OCI-M1 (cell line): ENCODE results near the gene LRIG1.

Experiments used
- DNase-seq: peaks from one replicate; lab custom pipeline; 2025; lab: John Stamatoyannopoulos, UW

The LRIG1 gene

DNA sequence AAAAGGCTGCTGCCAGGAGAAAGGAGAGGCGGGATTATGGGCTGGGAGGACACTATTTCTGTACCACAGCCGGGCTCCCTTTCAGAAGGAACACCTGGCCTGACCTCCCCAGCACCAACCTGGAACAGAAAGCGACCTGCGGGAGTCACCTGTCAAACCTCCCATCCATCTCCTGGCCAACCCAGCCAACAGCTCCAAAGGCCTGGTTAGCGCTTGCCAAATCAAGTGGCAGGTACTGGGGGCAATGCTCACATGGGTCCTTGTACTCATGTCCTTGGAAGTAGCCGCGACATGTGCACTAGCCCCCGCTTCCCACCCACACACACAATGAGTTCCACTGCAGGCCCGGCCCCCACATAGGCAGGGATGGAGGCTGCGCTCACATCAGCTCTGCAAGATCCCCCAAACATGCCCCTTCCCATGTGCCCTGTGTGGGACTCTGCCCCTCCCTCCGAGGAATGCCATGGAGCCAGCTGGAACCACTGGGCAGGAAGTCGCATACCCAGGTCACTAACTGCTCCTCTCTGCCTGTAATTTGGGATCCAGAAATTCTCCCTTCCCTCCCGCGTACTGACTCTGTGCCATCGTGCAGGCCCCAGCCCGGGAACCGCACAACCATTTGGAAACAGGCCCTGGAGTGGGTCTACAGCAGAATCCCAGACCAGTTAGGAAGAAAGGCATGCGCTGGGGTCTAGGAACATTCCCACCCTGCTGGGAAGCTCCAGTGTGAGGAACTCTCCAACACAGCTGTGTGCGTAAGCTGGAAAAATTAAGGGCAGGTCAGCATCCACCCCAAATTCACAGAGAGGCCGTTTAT lies 98.9 kb downstream of the LRIG1 start:
- no peak for DNase-seq

DNA sequence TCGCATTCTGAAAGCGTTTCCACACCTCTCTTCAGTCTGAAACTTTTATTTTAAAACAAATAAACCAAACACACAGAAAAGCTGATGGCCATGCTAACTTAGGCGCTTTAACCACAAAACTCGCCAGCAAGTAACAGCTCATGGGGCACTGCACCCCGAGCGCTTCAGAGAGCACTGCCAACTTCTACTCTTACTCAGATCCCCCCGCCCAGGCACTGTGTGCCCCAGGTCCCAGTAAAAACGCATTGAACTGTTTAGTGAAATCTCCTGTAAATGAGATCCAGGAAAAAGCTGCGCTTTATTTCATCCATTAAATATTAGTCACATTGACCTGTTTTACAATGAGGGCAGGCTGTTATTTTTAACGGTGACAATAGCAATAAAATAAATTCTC lies 99.7 kb downstream of the LRIG1 start:
- no peak for DNase-seq

DNA sequence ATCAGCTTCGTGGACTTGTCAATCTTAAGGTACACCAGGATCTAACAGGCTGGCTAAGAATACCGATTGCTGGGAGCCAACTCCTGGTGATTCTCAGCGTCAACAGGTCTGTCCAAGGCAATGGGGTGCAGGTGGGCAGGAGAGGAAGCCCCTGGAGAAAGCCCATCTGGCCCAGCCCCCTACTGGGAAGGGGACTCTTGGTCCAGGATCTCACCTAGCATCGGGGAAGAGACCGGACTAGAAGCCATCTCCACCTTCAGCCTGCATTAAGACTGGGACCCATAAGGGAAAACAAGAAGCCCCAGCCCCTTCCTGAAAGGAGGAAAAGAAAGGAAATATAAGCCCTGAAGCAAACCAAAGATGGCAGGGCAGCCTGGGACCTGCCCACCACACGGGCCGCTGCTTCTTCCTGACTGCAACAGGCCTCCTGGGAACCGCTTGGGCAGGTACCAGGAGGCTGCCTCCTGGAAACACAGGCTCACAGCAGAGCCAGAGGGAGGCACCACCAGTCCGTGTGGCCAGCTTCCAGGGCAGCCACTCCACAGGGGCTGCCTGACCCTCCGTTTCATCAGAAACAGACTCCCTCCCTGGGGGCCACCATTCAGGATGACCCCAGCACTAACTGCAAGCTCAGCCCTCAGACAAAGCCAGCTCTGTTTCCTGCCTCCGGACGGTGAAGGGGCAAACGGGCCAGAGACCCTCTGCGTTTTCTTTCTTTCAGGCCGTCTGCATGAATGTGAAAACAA lies 100.2 kb downstream of the LRIG1 start:
- DNase-seq = no peak

DNA sequence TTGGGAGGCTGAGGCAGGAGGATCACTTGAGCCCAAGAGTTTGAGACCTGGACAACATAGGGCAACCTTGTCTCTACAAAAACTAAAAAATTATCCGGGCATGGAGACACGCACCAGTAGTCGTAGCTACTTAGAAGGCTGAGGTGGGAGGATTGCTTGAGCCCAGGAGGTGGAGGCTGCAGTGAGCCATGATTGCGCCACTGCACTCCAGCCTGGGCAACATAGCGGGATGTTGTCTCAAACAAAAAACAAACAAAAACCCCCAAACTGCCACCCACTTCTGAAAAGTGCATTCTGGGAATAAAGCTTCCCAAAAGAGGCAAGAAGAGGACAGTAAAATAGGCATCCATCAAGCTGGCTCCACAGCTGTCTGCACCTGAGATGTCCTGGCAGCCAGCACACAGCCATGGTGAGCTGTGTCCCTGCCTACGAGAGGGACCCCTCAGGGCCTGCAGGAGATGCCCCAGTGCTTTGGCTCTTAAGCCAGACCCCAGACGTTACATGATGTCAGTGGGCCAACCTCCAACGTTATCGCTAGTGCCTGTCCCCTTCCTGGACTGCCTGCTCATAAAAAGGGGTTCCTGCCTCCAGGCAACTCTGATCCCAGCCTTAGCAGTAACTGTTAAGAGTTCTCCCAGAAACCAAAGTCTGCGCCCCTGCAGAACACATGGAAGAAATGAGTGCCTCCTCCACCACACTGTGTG lies 101.1 kb downstream of the LRIG1 start:
- no peak for DNase-seq

DNA sequence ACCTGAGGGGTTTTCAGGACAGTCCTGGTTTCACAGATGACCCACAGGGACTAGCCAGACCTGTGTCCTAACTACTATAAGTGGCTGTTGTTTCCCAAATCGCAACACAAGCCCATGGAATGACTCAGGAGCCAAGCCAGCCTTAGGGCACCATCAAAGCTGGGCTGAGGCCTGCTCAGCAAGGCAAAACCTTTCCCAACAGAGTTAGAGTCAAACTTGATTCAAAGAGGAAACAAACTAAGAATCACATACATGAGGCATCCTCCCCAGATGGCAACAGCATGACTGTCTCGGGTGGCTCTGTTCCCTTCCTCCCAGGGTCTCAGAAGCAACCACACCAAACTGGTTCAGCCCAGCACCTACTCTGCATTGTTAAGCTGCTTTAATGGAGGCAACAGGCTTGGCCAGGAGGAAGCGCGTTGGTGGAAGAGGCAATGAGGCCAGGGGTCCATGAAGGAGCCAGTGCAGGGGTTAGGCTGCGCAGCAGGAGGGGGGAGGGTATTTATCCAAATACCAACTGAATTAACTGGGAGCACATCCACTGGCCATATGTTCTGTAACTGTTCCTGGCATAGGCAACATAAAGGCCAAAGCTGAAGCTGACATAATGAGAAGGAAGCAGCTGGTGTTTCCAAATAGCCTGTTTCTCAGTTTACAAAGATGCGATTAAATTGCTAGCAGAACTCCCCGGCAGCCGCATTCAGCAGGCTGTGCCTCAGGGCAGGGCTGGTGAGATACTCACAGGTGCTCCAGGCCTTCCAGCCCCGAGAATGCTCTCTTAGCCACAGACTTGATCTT lies 102.4 kb downstream of the LRIG1 start:
- DNase-seq = no peak

DNA sequence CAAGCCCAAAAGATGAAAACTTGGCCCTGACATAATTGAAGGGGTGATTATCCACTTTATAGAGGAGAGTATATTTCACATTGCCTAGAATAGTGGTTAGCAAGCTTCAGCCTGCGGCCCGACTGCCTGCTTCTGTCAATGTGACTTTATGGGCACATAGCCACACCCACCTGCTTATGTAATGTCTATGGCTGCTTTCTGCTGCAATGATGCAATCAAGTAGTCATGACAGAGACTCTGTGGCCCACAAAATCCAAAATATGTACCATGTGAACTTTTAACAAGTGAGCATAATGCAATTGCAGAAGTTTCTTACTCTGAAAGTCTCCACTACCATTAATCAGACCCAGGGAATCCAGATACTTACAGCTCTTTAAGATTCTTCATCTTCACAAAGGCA lies 103.1 kb downstream of the LRIG1 start:
- peak; percentile 40 for DNase-seq

DNA sequence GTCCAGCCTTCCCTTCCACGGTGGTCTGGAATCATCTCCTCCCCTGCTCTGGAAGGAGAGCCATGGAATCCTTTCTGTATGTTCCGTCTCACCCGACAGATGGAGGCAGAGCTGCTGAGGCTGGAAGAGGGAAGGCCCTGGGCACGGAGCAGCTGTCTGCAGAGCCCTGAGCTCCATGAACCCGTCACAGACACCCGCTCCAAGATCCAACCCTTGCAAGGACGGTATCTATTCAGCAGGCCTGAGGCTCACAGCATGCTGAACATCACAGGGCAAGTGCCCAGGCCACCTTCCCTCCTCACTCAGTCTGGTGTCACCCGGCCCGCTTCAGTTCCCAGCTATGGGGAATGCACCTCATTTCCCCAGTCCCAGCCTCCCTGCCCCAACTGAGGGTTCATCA lies 103.9 kb downstream of the LRIG1 start:
- no peak for DNase-seq

DNA sequence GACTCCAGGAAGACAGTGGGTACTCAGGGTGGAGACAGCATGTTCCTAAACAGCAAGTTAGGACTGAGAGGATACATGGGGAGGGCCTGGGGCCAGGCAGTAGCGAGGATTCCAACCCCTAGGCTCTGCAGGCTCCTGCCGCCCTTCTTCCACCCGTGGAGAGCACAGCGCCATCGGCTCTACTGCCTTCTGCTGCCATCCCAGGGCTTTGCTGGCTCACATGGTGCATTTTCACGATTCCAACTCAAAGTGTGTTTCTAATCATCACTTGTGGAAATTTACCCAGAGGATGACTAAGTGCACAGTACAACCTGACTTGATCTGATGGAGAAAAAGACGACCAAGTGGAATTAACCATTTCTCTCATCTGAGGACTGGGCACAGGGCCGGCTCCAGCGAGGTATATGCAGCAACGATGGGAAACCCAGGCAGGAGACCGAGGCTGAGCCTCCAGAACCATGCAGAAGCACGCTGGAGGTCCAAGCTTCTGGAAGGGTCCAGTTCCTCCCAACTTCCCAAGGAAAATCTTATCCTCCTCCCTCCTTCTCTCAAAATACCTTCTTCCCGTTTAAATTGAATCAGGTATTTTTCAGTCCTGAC lies 104.6 kb downstream of the LRIG1 start:
- no peak for DNase-seq

DNA sequence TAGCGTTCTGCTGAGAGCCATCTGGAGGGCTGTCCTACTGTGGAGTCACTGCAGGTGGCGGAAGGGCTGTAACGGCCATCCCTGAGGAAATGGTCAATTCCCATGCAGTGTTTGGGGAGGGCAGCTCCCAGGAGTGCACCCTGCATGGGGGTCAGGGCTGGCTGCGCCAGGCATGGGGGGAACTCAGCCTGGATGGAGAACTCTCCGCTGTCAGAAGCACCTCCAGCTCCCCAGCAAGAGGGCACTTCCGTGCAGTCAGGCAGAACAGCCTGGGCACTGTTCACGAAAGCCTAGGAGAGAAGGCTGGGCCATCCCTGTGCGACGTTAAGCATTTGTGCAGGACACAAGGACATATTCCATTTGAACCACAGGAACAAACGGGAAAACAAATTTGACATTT lies 105.2 kb downstream of the LRIG1 start:
- DNase-seq = no peak

DNA sequence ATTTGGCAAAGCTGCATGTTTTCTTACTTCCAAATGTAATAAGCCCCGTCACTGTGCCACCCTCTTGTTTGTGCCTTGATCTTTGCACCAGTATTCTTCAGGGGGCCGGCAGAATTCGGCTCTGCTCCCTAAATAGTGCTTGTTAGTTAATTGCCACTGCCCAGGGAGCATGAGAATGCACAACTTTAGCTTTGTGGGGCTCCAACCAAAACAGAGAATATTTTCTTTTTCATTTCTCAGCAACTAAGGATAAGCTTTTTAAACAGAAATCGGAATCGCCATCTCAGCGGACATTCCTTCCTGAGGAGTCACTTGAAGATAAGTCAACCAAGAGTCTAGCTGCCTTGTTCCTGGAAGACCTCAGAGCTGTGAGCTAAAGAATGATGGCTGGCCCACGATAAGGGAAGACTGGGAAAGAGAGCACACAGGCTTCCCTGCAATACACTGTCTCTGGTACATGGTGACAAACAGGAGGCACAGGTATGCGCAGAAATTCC lies 106.0 kb downstream of the LRIG1 start:
- no peak for DNase-seq

DNA sequence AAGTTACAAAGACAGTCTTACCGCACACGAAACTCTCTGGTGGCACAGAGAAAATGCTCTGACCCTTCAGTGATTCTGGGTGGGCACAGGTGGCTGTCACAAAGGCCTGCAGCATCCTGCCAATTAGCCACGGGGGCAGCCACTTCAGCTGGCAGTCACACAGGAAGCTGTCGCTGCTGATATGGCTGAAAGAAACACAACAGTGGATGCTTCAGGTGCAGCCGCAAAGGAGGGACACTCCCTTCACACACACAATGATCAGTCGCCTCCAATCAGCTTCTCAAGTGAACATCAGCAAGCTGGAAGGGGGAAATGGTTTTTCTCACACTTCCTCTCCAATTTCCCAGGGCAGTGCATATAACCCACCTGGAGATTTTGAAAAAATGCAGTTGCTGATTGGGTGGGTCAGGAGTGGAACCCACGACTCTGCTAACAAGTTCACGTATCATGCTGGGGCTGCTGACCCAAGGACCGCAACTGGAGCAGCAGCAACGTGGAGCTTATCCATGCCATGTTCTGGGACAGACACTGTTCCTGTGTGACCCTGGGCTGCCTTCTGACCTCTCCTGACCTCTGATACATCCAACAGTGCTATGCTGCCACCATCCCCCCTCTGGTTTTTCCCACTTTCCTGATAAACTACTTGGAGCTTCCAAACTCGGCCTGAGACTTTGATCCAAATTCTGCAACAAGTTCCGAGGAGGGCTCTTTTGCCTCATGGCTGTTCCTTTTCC lies 106.6 kb downstream of the LRIG1 start:
- no peak for DNase-seq

DNA sequence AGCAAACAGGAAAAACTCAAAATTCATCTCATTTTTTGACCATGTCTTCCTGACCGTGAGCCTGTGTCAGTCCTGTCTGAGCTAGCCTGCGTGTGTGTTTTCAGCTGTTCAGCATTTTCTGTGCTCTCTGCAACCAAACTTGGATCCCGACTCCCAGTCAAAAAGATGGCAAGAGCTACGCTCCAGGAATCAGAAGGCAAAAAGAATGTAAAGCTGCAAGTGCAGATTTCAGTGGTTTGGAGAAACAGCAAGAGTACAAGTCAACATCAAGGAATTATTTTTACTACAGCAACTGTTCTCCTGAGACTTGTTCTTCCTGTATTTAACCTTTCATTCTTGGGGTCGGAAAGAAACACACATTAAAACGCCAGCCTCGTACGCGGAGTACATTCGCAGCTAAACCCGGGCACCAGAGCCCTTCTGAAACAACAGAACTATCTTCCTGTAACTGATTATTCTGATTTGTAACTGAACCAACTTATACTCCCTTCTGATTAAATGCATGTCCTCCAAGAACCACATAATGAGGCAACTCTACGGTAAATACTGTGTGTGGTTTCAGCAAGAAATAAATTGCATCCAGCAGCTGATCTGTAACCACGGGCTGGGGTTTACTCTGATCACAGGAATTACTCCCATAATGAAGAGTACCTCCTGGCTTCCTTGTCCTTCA lies 107.4 kb downstream of the LRIG1 start:
- DNase-seq = no peak

DNA sequence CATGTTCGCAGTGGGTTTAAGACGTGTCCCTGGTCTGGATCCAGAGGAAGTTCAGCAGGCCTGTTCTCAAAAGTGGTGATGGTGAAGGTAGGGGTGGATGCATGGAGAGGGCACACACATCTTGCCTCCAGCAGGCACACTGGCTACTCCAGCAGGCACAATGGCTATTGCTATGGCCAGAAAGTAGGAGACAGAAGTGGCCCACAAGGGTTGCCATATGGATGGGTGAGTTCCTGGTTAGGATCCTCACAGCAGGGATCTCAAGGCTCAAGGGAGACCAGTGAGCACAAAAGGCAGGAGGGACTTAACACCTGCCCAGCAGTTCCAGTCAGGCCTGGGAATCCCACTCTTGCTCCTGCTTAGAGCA lies 107.9 kb downstream of the LRIG1 start:
- no peak for DNase-seq

DNA sequence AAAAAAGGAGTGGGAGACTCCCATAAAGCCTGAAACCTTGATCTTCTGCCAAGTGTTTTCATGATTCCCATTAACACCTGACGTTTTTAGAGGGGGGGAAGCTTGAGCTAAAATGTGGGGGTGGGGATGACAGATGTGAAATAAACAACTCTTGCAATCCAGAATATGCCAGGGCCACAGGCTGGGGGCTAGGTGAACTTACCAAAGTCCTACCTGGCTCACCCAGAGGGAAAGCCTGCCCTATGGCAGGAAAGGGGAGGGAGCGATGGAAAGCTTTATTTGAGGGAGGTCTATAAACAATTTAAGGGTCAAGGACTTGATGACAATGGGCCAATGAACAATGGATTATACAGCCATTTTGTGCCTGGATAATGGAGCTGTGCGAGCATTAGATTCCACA lies 108.3 kb downstream of the LRIG1 start:
- DNase-seq = no peak

DNA sequence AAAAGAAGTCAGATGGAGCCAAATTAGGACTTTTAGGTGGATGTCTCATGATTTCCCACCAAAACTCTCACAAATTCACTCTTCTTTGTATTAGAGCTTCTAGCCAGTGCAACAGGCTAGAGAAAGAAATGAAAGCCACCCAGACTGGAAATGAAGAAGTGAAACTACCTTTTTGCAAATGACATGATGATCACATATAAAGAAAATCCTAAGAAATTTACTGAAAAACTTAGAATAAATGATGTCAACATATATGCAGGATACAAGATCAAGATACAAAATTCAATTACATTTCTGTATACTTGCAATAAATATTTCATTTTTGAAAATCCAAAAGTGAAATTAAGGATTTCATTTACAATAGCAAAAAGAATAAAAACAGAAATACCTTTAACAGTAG lies 110.8 kb downstream of the LRIG1 start:
- DNase-seq = peak; percentile 1

DNA sequence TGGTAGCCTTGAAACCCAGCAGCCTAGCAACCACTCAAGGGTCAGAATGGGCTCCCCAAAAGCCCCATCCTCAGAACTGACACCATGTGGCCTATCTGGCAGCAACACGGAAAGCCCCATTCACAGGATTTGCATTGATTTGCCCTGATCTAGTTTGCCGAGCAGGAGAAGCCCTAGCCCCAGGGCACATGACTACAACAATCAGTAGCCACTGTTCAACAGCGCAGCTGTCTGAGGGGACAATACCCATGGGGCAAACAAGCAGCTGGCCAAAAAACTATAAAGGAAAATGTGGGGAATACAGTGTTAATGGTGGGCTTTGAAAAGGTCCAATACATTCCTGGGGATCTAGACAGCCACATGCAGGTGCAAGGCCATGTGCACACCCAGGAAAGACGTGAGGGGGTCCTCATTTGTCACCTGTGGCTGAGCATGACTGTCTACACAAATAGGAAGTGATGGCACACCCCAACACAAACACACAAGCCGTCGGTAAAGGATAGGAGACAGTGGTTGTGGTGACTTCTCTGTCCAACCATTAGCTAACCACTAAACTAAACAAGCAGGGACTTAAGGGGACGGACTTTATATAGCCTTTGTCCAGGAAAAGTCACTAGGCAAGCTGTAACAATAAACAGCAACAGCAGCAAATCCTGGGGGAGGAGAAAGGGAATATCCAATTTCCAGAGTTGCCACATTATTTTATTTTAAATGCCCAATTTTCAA lies 113.7 kb downstream of the LRIG1 start:
- DNase-seq = no peak

DNA sequence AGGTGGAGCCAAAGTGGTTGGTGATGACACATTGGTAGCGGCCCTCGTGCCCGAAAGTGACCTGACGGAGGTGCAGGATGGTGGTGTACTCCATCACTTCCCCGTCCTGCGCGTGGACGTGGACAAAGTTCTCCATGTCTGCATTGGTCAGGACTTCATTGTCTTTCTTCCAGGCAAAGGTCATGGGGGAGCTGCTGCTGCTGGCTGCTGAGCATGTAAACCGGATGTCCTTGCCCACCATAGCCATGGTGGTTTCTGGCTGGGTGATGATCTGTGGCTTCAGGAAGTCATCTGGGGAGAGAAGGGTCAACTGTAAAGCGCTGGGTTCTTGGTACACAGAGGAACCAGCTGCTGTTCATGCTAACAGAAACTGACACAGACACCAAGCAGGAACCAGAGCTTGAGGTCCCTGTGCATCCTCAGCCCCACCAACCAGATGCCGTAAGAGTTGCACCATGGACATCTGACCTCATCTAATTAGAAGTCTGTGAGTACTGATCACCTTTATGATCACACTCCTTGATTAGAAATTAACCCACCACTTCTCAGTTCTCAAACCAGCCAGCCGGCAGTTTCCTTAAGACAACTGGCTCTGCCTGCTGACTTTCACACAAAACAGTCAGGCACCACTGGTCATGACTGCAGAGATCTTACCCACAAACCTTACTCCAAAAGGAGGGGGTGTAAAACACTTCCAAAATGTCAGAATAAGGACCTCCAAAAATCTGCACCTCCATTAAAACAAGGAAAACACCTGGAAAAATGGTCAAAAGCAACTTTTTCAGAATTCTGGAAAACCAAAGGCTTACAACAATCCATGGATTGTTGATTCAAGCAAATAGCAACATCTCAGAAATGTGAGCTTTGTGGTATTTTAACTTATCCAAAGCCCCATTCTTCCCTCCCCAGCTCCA lies 114.6 kb downstream of the LRIG1 start:
- DNase-seq = no peak

DNA sequence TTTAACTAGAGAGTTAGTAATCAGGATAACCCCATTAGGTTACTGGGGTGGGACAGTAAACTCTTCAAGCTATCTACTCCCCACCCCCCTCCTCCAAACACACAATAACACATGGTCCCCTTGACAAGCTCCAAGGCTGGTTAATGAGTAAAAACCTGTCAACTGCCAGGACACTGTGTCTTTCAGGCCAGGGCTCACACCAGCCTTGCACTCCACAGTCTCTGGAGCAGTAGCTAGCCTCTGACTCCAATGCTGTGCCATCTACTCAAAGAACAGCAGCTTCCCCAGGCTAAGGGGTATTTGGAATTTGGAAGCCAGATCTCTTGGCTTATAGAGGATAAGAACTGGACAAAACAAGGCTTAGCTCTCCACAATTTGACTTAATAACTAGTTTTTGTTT lies 115.8 kb downstream of the LRIG1 start:
- no peak for DNase-seq
